HG03103 (cell line): ENCODE results near the gene FGB.
A peak's percentile ranks its signal among the peaks of the same experiment; 100 is the strongest.
"Not testable (repeated sequence)": the region's sequence is repeated elsewhere in the genome, so short reads cannot be mapped to it uniquely, and the experiment has no call there.

Experiments used
- ATAC-seq: cut with Tn5 transposase; IDR thresholded peaks from one replicate; pipeline ENCODE4 v1.9.1; 2021; ENCODE audit warnings: low read depth; ENCODE audit not compliant: unreplicated experiment

The FGB gene

DNA sequence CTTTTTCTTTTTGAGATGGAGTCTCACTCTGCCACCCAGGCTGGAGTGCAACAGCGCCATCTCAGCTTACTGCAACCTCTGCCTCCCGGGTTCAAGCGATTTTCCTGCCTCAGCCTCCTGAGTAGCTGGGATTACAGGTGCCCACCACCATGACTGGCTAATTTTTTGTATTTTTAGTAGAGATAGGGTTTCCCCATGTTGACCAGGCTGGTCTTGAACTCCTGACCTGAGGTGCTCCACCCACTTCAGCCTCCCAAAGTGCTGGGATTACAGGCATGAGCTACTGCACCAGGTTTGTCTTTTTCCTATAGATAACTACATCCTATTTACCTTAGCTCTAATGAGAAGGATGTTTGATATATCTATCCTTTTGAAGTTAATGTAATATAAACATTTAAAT is 31.5 kb downstream of the FGB start:
- ATAC-seq, result not testable (repeated sequence)

DNA sequence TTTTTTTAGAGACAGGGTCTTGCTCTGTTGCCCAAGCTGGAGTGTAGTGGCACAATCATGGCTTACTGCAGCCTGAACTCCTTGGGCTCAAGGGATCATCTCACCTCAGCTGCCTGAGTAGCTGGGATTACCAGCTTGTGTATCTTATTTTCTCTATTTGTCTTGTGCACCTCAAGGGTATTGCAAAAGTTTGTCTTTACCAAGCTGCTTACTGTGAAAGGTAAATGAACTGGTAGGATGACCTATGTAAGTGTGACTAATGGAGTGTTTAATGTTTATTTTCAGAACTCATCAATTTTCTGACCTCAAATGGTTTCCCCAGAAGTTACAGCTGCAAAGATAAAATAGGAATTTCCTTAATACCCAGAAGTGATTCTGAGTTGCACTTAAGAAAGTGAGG is 33.0 kb downstream of the FGB start:
- ATAC-seq, result no peak

DNA sequence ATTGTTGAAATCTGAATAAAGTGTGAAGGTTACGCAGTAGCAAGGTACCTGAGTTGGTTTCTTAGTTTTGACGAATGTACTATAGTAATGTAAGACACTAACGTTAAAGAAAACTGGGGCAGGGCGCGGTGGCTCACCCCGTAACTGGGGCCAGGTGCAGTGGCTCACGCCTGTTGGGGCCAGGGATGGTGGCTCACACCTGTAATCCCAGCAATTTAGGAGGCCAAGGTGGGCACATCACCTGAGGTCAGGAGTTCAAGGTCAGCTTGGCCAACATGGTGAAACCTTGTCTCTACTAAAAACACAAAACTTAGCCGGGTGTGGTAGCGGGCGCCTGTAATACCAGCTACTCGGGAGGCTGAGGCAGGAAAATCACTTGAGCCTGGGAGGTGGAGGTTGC is 34.5 kb downstream of the FGB start:
- ATAC-seq, result not testable (repeated sequence)

DNA sequence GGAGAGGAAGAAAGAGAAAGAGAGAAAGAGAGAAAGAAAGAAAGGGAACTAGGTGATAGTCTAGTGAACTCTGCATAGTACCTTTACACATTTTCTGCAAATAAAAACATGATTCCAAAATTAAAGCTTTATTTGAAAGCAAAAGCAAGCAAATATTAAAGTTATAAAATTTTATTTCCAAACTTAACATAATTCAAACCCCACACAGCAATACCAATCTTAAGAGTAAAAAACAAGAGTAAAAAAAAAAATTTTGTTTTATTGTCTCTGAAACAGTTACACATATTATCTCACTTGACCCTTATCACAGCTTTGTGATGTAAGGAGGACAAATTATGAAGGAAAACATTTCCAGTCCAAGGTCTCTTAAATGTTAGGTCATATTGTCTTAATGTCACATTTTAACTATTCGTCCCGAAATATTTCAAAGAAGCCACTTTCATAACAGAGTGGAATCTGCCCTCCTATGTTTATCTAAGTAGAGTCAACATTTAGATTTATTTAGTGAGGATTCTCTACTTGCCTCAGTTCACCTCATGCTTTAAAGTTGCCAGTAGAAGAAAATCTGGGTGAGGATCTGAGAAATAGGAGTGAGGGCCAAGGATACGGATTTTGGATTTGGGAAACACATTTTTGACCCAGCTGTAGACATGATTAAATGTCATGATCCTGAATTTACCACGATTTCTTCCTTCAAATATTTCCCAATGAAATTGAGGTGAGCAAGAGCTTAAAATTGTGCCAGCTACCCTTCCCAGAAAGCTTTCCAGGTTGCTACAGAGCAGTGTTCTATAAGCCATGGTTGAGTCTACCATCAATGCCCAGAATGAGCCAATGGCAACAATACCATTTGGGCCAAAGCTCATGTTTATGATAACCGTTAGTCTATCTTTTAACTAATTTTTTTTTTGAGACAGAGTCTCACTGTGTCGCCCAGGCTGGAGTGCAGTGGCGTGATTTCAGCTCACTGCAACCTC is 35.3 kb downstream of the FGB start:
- no peak for ATAC-seq

DNA sequence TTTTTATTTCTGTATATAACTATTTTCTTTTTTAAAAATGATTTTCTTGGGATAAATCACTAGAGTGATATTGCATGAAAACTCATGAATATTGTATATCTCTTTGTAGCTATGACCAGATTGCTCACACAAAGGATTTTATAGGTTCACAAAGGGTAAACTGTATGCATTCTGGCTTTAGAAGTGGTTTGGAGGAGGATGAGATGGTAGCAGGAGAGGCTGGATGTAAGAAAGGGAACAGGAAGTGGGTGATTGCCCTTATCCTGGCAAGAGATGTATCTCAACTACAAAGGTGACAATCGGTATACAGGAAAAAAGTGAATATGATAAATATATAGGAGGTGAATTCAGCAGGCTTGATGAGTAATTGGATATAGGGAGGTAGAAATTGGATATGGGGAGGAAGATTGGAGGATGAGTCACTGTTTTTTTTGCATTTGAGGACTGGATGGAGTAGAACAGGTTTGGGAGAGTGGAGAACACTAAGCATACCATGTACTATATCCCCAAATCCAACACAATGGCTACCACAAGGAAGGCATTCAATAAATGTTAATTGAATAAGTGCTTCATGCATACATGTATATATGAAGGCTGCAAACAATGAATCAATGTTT is 39.7 kb downstream of the FGB start:
- no peak for ATAC-seq

DNA sequence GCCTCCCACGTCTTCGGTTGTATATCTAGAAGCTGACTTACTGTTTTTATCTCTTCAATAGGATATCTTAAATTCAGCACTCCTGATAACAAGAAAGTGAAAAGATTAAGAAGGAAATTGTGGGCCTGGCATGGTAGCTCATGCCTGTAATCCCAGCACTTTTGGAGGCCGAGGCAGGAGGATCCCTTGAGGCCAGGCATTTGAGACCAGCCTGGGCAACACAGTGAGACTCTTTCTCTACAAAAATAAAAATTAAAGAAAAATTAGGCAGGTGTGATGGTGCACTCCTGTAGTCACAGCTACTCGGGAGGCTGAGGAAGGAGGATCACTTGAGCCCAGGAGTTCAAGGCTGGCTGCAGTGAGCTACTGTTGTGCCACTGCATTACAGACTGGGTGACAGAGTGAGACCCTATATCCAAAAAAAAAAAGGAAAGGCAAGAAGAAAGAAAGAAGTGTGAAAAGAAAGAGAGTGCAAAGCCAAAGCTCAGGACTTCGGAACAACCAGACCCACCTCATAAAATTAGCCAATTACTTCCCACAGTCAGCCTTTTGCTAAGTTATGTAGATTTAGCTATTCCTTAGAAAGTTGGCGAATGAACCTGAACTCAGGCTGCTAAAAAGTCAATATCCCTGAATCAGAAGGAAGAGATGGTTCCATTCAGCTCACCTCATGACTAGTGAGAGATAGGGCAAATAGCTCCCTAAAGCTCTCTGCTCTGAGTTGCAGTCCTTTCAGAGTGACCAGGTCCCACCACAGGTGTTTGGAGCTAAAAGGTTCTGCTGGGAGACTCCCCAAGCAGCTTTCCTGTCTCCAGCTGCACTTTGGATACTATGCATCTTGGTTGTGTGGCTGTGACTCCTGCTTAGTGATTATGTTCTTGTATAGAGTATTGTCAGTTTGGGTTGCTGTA is 40.5 kb downstream of the FGB start:
- no peak for ATAC-seq

DNA sequence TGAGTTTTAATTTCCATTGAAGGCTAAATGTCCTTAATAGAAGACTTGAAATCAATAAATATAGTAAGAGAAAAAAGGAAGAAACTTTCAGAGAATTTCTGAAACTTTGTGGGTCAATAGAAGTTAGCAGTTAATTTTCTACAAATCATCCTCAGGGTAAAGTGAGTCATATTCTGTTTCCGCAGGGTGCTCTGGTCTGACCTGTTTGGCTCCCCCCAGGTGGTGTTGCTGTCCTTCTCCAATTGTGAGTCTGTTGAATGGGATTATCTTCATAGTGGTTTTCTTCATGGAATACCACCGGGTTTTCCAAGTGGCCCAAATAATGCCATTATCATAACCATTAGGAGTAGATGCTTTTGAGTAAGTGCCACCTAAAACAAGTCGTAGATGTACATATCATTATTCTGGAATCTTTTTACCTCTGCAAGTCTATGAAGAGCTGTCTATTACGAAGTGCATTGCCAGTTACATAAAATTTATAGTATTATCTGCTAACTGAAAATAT is 41.9 kb downstream of the FGB start:
- no peak for ATAC-seq

DNA sequence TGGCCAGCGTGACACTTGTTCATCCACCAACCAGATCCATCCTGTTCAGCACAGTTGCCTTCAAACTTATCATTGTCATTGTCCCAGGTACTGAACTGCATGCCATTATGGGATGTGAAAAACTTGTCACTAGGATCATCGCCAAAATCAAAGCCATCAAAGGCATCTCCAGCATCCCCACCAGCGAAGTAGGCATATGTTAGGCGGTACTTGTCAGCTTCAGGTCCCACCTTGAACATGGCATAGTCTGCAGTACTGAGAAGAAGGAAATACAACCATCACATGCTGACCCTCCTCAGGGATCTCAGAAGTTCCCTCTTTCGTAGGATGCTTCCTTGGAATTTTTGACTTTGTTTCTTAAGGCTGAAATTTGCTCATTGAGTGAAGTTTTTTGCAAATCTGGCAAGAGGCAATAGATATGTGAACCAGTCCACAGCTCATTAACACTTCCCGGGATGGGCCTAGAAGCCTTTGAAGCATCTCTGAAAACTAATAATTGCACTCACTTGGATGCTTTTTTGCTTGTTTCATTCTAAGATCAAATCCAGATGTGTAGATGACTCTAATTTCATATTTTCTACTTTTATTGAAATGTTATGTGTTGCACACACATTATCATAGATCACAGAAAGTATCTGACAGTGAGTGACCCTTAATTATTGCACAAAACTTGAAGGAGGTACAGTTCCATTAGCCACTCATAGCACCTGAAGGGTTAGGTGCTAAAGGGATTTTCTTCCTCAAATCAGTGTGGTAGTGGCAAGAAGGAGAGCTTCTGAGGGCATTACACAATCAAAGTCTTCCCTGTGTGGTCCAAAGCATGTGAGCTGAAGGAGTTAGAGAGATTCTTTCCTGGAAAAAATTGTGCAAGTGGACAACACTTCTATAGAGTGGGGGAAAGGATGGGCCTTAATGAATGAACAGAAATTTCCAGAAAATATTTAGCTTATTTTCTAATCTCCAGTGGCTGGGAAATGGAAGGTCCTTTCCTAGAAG is 44.2 kb downstream of the FGB start:
- ATAC-seq, result no peak

DNA sequence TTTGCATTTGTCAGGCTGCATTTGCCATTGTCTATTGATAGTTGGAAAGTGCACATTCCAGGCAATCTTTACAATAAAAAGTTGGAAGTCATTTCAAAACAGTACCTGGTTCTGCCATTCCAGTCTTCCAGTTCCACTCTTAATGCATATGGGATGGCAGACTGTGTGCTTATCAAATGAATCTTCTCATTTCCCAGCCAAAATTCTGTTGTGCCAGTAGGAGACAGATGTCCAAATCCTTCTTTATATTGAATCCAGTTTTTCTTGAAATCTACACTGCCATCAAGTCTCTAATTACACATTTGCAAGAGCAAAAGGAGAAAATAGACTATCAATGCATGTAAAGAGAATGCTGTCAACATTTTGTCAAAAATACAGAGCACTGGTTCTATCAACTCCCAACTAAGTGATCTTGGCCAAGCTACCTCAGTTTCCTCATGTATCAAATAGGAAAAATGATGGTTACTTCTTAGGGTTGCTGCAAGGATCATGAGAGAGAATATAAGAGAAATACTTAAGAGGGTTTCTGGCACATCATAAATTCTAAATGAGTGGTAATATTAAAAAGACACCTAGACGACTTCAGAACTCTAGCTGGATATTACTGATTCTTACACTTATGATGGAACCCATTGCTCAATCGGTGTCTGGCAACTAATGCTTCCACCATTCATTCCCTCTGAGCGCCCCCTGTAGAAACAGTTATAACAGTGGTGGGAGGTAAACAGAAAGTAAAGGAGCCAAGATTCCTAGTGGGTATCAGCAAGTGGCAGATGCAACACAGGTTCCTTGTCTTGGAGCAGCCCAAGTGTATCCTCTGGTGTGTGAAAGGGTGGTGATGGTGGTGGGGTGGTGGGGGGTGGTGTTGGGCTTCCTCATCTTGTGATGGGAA is 45.8 kb downstream of the FGB start:
- ATAC-seq, result no peak

DNA sequence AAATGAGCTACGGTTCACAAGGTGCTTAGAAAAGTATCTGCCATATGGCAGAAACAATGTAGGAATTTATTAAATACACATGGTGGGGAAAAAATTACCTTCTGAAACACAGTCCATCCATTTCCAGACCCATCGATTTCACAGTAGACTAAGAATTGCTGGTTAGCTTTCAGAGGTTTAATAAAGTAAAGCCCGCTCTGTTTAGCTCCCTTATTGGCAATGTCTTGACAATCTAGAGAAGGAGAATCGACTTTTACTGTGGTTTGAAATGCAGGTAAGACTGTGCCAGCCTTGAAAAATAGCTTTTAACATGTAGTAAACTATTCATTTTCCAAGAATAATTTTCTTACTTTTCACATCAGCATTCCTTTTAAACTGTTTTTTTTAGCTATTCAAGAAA is 46.7 kb downstream of the FGB start:
- no peak for ATAC-seq

DNA sequence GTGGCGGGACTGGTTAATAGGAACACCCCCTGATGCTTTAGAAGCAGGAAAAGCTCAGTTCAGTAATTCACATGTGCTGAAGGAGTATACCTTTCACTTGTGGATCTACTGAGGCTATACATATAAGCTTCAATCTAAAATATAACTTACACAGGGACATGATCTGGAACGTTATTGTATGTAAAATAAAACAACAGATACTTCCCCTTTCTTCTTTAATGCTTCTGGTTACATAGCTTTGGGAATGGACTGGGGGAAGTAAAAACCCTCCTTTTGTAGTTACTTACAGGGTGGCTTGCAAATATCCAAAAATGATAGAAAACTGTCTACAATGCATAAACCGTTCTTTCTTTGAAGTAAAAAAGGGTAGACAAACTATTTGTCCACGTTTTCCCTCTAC is 47.8 kb downstream of the FGB start:
- ATAC-seq, result no peak

DNA sequence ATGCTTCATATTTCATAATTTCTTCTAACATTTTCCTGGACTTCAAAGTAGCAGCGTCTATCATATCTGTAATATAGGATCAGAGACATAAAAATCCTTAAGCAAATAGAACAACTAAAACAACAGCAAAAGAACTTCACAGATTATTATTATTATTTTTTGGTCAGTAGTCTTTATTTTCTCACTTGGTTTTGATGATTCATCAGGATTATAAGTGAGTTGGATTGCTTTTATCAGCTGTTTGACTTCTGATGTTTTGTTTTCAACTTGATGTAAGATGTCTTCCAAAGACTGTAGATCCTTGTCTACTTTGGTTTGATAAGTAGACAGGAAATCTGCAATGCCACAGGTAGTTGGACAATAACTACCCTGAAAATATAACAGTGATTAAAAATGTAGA is 49.0 kb downstream of the FGB start:
- no peak for ATAC-seq

DNA sequence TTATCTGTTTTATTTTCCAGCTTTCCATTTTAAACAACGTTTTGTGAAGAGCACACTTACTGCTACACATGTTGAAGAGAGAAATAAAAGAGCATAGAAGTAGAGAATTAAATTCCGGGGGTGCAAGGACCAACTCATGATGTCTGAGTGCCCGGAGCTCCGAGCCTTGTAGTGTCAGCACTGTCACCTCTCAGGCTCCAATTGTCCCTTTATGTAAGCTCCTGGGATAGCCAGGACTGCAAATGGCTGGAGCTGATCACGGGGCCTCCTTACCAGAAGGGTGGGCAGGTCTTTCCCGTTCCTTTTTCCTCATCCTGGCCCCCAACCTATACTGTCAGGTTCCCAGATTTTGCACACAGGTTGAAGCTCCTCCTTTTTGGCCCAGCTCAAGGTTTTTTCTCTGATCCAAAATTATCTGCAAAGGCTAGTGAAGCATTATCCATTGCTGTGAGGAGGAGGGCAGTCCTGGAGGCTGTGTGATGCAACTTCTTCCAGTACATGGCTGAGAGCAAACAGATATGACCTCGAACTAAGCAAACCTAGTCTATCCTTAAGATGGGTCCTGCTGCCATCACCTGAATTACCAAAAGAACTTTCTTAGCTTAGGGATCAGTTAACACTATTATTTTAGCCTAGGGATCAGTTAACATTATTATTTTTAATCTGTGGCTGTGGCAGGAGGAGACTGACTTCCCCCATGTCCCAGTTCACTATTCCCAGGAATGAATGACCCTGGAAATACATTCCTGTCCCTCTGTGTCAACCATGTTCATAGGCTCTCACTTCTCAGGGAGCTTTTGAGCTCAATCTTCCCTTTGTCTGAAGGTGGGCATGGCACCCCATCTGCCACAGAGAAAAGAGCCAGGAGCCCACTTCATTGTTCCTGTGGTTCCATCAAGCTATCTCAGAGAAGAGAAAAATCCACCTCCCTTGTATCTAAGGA is 49.9 kb downstream of the FGB start, which contains the start of gene FGG:
TSS of gene FGG (minus strand) at position 185 of the 943 bp plus-strand sequence. CDS start at position 138, 47 bp downstream.
- no peak for ATAC-seq

DNA sequence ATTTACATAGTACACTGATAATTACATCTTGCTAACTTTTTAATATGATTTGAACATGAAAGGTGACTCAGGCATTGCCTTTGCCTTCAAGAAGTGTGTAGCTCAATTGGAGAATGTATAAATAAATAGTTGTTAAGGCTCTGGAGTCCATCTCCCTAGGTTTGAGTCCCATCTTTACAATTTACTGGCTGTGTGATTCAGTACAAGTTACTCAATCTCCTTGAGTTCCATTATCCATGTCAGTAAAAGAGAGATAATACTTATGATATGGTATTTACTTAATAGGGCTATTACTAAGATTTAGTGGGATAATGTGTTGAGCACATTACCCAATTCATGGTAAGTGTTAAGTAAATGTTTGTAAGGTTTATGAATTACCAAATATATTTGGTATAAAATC is 51.5 kb downstream of the FGB start:
- no peak for ATAC-seq

DNA sequence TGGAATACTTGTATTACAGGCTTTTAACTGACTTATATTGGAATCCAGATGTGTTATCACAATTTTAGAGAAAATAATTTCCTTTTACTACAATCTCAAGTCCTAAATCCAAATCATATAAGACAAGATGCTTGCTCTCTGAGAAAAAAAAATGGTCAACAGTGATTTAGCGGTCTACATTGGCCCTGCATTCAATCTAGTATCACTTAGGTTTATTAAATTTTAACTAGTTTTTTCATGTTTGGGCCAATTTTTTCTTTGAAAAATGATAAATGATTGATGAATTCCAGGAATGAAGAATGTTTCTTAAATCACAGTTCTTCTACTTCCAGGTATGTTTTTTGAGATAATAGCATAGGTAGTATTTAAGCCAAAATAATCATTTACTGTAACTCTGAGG is 52.4 kb downstream of the FGB start:
- ATAC-seq, result no peak

DNA sequence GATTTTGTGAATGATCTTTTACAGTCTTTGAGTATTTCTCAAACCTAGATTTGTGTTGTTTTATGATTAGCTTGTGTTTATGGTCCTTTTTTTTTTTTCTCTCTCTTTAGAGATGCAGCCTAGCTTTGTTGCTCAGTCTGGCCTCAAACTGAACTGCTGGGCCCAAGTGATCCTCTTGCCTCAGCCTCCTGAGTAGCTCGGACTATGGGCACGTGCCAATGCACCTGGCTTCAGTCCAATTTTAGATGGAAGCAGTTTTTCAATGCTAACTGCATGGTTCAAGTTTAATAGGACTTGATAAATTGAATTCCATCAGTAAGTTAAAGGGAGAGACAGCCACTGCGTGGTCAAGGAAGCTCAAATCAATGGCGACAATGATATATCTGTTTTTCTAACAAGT is 53.5 kb downstream of the FGB start:
- ATAC-seq, result no peak

DNA sequence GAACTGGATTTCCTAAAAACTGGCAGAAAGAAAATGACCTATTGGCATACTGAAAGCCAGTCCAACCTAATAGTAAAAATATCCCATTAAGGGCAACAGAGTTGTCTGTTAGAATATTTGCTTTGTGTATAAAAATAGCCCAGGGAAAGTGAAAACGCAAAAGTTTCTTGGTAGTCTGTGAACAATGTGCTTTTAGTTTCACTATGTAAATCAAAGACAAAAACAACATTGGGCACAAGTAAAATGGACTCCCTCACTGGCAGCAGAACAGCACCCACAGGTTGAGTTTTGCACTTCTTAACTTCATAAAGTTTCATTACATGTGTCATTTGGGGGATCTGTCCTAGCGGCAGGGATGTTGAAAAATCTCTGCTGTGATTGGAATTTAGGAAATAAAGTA is 53.9 kb downstream of the FGB start:
- ATAC-seq, result peak; percentile 92
